M059J (cell line): ENCODE data around the gene FYB2. TPM values are rescaled to one million over a fixed set of nuclear protein-coding genes. Genes with fewer than 3 reads are reported as not detected.
"Not testable (repeated sequence)": the region's sequence is repeated elsewhere in the genome, so short reads cannot be mapped to it uniquely, and the experiment has no call there.

Source experiments
- DNase-seq: peaks from one replicate; pipeline ENCODE4 v3.0.0-alpha.2; 2012; ENCODE audit warnings: low read depth
- total RNA-seq: library from RNA; depleted of rRNA; stranded (reverse); fragments of >200 nt; shearing (Covaris generic); gene quantifications from 2 replicates; pipeline ENCODE4 v1.2.3, GENCODE V29; 2014

Gene FYB2
- total RNA-seq, 1 experiment from 2014 or later, result not detected

DNA sequence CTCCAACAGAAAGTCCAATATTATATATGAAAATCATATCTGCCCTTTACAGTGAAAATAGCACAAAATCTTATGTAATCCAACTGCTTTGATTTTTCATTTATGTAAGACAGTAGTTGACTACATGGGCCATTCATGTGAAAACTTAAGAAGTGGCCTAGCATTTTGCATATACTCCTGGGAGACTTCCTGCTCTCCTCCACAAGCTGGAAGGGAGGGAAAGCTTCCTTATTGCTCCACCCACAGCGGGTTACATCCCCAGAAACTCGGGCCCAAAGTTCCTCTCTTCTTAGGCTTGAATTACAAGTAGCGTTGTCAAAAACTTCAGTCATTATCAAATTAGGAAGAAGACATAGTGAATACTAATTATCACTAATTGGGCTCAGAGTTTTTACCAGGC is 29.2 kb downstream of the FYB2 start:
- DNase-seq, result no peak

DNA sequence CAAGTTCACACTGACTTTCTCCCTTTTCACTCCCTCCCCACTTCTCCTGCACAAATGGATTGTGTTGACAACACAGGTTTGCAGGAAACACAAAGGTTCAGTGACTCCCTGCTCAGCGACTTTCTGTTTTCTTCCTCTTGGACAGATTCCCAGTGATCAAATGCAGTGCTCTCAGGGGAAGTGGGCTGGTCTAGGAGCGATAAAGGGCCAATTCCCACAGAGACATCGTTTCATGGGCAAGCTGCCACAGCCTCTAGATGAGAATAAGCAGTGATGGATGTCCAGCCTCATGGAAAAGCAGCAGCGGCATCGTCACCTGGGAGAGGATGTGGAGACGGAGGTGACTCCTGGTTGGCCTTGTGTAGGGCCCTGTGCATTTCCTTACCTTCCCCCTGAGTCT is 30.6 kb downstream of the FYB2 start:
- DNase-seq, result peak; percentile 28

DNA sequence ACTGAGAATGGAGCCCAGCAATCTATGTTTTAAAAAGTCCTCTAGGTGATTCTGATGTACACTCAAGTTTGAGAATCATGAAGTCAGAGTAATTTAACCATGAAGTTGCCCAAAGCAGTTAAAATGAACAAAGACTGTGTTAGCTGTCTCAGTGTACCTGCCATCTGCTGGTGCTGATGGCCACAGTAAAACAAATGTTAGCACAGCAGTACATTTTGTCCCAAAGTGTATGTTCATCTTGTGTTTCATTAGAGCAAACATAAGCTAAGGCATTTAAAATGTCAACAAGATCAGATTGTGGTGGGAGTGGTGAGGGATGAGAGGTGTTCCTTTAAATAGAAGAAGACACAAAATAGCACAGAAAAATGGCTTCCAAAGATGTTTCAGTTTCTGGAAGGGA is 31.1 kb downstream of the FYB2 start:
- no peak for DNase-seq

DNA sequence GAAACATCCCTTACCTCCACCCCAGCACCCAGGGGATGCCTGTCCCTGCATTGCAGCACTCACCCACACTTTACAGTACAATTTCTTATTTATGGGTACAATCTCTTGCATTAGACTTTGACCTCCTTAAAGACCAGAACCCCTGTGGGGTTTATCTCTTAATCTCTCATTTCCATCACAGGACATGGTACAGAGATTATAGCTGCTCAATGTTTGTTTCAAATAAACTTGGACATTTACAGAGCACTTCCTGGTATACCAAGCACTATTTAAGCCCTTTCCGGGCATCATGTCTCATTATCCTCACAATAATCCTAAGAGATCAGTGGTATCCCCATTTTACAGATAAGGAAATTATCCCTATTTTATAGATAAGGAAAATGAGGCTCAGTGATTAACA is 31.9 kb downstream of the FYB2 start:
- DNase-seq, result no peak

DNA sequence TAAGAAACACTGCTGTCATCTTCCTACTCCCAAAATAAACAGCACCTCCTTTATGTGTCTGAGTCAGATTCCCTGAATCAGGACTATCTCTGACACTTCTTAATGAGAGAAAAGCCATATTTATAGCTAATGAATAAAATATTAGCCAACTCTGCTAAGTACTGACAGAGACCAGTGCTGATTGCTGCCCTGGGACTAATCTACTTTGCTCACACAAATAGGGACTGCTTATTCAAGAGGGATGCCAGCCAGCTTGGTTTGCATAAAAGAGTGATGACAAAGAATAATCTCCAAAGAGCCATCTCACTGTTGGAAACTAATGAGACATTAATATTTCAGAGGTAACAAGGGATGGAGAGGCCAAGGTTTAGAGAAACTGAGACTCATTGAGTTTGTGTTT is 36.4 kb downstream of the FYB2 start:
- DNase-seq, result no peak

DNA sequence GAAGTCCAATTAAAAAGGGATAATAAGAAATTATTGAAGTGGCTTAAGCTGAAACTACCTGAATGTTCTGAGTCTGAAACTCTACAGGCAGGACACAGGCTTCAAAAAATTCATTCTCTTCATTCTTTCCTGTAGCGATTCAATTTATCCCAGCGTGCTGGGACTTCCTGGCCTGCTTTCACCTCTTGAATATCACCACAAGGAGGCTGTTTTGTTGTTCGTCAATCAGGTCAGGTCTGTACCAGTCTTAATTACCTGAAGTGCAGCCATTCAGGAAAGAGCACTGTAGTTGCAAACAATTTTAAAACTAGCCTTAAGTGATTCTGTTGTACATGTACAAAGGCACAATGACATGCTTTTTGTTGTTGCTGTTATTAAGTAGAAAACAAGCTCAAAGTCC is 38.4 kb downstream of the FYB2 start:
- no peak for DNase-seq

DNA sequence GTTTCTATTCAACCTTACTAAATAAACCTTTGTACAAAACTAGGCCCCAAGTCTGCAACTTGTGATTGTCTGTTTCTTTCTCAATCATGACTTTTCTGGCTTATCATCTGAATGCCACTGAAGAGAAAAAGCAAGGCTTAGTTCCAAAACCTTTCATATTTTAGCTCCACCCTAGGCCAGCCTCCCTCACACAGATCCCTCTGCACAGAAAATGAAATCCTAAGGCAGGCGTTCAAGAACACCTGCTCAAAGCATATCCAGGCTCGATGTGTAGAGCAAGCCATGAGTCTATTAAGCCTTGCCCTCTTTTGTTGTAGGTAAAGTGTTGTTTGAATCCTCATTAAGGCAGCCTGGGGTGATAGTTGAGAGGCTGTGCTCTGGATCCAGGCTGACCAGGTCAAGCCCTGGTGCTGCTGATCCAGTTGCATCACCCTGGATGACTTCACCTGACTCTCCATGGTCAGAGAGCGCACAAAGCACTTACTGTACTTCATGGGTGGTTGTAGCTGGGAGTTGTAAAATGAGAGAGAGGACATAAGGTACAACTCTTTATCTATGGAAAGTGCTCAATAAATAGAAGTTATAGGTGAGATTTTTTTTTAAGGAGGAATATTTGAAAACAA is 39.0 kb downstream of the FYB2 start:
- DNase-seq, result no peak

DNA sequence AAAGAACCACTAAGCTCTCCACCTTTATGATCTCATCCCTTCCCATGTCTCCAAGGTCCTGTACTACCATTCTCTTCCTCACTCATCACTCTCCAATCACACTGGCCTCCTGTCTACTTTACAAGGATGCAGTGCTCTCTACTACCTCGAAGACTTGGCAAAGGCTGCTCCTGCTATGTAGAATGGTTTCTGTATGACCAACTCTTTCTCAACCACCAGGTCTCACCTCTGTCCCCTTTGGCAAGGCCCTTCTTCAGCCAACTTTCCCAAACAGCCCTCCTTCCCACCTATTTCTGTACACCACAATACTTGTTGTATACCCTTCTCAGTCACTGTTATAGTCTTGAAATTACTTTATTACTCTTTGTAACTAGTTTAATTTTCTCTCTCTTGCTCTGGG is 41.2 kb downstream of the FYB2 start:
- DNase-seq, result no peak

DNA sequence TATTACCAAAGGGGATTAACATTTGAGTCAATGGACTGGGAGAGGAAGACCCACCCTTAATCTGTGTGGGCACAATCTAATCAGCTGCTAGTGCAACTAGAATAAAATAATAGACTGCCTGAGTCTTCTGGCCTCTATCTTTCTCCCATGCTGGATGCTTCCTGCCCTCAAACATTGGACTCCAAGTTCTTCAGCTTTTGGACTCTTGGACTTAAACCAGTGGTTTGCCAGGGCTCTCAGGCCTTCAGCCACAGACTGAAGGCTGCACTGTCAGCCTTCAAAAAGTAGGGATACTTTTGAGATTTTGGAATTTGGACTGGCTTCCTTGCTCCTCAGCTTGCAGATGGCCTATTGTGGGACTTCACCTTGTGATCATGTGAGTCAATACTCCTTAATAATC is 44.5 kb downstream of the FYB2 start:
- DNase-seq, result not testable (repeated sequence)

DNA sequence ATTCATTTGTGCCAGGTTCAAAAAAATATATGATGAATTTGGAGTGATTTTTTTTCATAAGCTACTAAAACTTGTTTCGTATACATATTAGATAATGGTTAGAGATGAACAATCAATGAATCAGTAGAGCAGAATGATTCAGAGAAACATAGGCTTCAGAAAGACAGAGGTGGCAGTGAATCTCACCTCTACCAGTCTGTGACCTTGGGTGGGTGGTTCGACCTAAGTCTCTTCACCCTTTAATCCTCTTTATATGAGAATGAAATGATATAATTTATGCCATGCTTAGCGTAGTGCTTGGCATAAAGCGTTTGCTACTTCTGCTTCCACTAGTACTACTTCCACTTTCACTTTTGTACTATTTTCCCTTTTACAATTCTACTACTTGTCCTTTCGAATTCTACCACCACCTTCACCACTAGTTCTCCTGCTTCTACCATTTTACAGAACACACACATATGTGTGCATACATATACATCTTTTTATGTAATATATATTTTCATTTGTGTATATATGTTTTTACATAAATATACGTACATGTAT is 45.1 kb downstream of the FYB2 start:
- DNase-seq, result peak; percentile 7

DNA sequence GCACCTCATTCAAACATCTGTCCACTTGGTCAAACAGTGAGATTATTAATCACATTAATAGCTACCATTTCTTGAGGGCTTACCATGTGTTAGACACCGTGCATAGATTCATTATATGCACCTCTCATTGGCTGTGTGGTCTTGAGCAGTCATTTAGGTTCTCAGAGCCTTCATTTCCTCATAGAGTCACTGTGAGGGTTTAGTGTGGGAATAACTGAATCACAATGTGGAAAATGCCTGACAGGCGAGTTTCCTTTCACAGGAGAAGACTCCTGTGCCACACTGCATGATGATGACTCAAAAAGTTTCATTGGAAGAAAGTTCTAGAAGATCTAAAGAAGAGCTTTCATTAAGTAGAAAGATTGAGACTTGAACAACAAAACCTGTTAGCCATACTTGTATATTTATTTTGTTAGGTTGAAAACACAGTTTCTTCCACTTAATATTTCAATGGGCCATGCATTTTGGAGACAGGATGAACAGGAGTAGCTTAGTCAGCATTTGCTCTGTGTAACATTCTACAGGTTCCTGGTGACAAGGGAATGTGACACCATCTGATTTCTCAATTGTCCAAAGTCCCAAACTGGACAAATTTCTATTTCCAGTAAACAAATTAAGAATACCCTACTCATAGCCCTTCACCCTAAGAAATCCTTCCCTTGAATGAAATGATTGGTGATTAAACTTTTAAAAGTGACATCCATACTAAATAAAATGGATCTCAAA is 45.7 kb downstream of the FYB2 start:
- DNase-seq, result peak; percentile 50

DNA sequence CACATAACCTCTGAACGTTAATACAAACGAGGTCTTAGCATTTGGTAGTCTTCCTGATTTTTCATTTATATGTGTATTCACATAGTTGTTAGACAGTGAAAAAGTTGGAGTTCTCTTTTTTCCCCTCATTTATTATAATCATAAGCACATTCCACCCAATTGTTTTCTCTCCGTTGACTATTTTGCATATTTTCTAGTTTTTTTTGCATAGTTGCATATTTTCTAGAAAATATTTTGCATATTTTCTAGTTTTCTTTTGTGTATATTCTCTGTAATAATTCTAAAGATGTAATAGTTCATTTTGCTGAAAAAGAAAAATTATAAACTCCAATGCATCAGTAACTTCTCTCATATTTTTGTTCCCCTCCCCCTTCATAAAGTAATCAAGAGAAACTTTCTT is 47.5 kb downstream of the FYB2 start:
- DNase-seq, result no peak

DNA sequence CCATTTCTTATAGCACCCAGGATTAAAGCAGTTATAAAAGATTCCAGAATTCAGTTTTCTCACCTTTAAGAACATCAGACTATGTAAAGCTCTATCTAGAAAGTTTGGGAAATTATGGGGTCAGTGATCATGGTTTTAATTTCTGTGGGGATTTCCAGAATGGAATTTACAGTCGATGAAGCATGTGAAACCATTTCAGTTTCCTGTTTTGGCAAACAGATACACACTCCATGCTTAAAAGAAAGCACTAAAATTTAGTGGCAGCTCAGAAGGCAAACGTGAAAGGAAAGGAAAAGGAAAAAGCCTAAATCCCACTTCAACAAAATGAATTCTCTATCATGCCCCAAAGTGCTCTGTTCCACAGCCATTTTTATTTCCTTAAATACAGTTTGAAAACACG is 60.4 kb downstream of the FYB2 start:
- DNase-seq, result peak; percentile 6

DNA sequence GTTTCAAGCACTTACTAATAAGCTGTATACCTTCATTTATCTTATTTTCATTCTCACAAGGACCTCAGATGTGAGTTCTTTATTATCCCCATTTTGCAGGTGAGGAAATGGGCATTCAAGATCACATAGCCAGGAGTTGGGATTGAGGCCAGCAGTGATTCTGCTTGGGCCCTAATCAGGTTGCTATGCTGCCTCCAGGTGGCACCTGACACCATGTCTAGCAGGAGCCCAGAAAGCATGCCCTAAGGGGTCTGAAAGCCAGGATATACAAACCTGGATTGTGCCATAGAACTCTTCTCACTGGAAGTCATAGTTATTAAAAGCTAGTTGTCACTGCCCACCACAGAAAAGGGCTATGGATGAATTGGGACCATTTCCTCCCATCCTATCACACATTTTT is 61.1 kb downstream of the FYB2 start:
- peak; percentile 65 for DNase-seq

DNA sequence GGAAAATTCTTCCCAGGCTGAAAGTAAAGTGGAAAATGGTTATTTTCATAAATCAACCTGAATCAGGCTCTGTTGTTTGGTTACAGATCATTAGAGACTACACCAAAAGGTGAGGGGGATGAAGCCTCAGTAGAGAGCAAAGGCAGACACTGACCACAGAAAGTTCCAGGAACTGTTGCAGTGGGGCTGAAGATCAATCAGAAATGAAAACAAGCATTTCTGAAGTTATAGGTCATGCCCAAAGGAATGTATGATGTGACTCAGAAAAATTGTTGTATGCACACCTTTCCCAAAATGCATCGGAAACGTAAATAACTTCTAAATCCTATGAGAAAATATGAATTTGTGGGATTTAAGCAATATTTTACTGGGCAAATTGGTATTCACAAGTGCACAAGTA is 63.3 kb downstream of the FYB2 start:
- DNase-seq, result no peak

DNA sequence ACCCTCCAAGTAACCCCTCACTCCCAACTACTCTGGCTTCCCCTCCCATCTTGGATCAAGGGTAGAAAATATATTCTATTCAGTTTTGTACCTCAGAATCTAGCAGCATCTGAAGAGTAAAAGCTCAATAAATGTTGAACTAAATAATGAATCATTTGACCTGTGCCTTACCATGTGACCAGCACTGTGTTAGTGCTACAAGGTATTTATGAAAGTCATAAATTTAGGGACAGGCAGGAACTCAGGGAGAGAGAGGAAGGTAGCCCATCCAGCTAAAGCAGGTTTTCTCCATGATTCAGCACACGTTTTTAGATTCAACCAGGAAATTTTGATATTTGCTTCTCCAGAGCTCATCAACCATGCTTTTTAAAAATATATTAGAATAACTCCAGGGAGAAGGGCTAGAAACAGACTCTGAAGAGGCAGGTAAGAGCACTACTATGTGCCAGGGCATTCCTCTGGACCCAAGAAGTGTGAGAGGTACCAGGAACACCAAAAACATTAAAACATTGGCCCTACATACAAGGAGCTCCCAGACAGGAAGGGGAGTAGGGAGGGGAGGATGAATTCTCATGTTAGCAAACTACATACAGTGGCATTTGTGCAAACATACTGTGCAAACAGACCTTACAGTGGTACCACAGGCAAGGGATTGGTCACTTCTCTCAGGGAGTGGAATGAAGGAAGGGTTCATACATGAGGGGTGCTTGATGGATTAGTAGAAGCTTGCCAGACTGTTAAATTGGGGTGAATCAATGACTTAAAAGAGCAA is 64.3 kb downstream of the FYB2 start:
- DNase-seq, result no peak

DNA sequence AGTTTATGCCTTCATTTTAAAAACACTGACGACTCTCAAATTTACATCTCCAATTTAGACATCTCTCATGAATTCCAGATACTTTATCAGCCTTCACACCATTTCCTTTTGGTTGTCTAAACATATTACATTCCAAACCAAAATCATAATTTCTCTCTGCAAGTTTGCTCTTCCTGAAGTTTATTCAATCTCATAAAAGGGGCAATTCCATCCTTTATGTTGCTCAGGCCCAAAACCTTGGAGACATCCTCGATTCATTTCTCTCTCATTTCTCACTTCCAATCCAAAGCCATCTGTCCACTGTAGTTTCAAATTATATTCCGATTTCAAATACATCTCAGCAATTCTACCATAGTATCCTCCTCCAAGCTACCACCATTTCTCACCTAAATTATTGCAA is 74.0 kb downstream of the FYB2 start:
- no peak for DNase-seq

DNA sequence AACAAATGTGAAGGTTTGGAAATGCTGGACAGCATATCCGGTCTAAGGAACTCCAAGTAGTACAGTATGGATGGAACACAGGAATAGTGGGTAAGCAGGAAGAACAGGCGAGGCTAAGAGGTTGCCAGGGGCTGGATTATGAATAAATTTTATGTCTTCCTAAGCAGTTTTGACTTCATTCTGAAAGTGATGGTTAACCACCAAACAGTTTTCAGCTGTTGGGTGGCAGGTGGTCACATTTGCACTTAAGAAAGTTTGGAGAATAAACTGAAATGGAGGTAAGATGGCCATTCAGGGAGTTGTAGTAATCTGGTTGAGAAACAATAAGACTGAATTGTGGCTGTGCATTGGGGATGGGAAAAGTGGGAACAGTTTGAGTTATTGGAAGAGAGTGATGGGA is 90.2 kb downstream of the FYB2 start:
- no peak for DNase-seq

DNA sequence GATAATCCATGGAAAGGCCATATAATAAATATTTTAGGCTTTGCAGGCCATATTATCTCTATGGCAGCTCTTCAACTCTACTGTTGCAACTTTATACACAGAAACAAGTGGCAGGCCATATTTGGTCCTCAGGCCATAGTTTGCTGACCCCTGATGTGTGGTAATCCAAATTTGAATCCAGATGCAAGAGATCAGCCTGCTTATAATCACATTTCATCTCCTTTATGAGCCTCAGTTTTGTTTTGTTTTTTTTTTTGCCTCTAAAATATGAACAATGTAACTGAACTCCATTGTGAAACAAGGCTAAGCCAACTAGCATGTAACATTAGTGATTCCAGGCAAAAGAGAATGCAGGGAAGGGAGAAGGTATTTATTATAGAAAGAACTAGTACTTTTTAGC is 92.5 kb downstream of the FYB2 start:
- DNase-seq, result no peak

DNA sequence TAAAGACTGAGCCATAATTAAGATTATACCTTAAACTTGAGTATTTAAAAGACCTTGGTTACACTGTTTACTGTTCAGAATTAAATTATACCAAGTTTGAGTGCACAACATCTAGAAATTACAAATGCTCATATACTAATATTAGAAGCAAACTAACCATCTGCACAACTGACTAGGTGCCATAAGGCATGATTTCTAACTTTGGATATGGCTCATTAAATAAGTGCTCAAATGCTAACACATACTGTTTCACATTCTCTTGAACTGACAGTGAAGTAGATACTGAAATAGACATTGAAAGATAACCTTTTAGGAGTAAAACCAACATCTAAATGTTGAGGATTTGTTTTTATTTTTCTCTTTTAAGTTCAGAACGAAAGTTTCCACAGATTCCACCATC is 100.0 kb downstream of the FYB2 start:
- no peak for DNase-seq

DNA sequence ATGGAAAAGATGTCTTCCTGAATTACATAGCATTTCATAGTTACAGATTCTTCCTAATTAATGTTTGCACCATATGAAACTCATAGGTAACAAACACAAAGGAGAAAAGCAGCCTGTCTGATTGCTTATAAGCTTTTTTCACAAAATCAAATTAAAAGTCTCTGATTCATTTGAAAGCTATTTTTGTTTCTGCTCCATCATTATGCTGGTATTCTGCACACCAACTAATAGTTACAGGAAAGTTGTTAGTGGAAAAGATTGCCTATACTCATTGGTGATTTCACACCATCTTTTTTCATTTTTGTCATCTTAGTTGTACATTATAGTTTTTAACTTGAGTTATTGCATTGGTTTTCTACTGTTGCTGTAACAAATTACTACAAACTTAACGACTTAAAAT is 104.0 kb downstream of the FYB2 start:
- DNase-seq, result peak; percentile 37

DNA sequence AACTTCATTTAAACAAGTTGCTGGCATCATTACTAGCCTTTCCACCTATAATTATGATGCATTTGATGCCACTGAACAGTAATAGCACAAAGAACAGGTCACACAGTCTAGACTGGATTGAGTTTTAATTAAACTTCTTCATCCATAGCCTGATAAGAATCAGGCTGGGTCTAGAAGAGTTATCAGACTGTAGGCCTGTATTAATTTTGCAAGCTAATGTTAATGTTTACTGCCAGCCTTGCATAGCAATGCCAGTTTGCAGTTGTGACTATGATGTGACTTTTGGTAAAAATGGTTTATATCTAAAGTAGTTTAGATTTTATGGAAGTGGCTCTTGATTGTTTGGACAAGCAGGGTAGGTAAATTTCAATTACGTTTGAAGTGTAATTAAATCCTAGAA is 106.1 kb downstream of the FYB2 start:
- no peak for DNase-seq

DNA sequence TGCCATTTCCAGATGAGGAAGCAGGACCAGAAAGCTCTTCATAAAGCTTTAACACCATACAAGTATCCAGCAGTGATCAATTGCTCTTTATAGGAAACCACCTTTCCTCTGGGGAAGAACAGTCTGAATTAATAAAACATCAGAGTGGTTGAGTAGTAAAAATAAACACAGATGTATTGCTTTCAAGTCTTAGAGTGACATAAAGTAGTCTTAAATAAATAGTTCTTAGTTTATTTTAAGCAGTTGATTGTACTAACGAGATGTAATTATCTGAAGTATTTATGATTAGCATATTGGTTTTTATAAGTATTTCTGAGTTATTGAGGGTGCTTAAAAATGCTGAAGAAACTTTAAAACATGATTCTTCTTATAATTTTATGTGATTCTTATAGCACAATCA is 107.1 kb downstream of the FYB2 start:
- DNase-seq, result no peak
